Activated T-cell treated with anti-CD3 and anti-CD28 coated beads, Interleukin-2, amount 50 U/mL, for 72 hours (primary cell): ENCODE results near the gene HSPA12B. TPM values are rescaled to one million over a fixed set of nuclear protein-coding genes. Genes with fewer than 3 reads are reported as not detected.

Experiments used
- ATAC-seq, 2 donors: fragments of 150-1000 bp; cut with Tn5 transposase; replicated peaks in 1 of 2; 2 replicates each; pipeline ENCODE4 v1.10.0; 2021; ENCODE audit warnings: moderate library complexity in 2 of 2, mild to moderate bottlenecking in 1 of 2
- DNase-seq, 2 donors: peaks; one replicate each; pipeline ENCODE4 v3.0.0; 2021 to 2022; ENCODE audit warnings: mixed read lengths in 1 of 2
- H3K27ac Mint-ChIP-seq: one replicate; pipeline ENCODE4 v1.8.0; 2022; ENCODE audit warnings: mild to moderate bottlenecking, moderate library complexity, mixed read lengths
- H3K27me3 Mint-ChIP-seq: one replicate; pipeline ENCODE4 v1.8.0; 2022; ENCODE audit warnings: low read depth, mixed read lengths
- H3K36me3 Mint-ChIP-seq, 2 donors: one replicate each; pipeline ENCODE4 v1.8.0; 2022; ENCODE audit warnings: mixed read lengths in 2 of 2, mild to moderate bottlenecking in 1 of 2; ENCODE audit not compliant: insufficient read depth in 2 of 2
- H3K4me1 Mint-ChIP-seq: one replicate; pipeline ENCODE4 v1.8.0; 2022; ENCODE audit warnings: low read depth, mixed read lengths
- H3K4me3 Mint-ChIP-seq, 2 donors: one replicate each; pipeline ENCODE4 v1.8.0; 2022; ENCODE audit warnings: mild to moderate bottlenecking in 2 of 2, mixed read lengths in 2 of 2, moderate library complexity in 2 of 2
- H3K9me3 Mint-ChIP-seq, 2 donors: one replicate each; pipeline ENCODE4 v1.8.0; 2022; ENCODE audit warnings: mixed read lengths in 2 of 2
- total RNA-seq, 2 donors: library from RNA; stranded (reverse); gene quantifications; one replicate each; pipeline ENCODE4 v1.2.3, GENCODE V29; 2022

The HSPA12B gene
- total RNA-seq, 2 donors from 2014 or later: not detected

DNA sequence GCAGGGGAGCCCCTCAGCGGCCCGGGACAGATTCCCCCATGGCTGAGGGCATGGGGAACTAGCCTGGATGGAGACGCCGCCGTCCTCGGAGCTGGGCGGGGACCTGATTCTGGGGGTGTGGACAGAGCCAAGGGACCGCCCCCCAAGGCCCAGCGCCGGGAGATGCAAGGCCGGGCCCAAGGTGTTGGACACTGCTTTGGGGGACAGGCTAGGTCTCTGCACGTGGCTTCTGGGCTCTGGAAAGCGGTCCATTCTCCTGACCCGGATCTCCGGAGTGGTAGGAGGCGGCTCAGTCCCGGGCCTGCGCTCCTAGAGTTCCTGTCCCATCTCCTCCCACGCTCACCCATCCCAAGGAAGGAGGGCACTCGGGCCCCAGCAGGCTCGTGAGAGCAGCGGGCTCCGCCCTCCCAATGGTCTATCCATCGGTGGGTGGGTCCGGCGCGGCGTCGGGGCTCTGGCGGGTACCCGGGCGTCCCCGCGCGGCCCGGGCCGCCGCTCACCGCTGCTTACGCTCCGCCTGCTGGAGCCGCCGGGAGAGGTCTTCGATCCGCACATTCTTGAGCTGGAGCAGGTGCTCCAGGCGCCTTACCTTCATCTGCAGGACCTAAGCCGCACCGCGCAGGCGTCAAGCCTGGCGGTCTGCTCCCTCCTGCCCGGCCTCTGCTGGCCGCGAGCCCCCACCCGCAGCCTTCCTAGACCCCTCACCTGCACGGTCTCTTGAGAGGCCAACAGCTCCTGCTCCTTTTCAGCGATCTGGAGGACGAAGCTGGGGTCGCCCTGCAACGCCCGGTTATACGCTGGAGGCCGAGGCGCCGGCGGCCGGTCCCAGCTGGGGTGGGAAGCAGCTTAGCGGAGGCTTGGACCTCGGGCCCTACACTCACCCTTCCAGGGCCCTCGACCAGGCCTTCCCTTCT, 45.5 kb downstream of the HSPA12B start:
- peak; percentile 79 for ATAC-seq
- H3K36me3 Mint-ChIP-seq: no peaks in the 10 kb centered on the region
- peaks cover 20% of the 10 kb centered on the region for H3K27me3 Mint-ChIP-seq
- no peaks in the 10 kb centered on the region for H3K9me3 Mint-ChIP-seq
- DNase-seq: peak; percentile 58 to 60
- H3K4me3 Mint-ChIP-seq: peak overlapping the region; percentile 85 to 87
- H3K27ac Mint-ChIP-seq: no peak overlapping the region
- H3K4me1 Mint-ChIP-seq: peaks cover 38% of the 10 kb centered on the region

- no peak for ATAC-seq
- Mint-ChIP-seq H3K27ac (no peak overlapping the region), H3K4me1 (peaks cover 47% of the 10 kb centered on the region), H3K4me3 (peak overlapping the region; percentile 85 to 87), H3K9me3 (no peaks in the 10 kb centered on the region), H3K36me3 (no peaks in the 10 kb centered on the region), H3K27me3 (peaks cover 20% of the 10 kb centered on the region)
- no peak for DNase-seq
These were observed 46.5 kb downstream of the HSPA12B start for GRCh38 chr20:3778976-3779375.

DNA sequence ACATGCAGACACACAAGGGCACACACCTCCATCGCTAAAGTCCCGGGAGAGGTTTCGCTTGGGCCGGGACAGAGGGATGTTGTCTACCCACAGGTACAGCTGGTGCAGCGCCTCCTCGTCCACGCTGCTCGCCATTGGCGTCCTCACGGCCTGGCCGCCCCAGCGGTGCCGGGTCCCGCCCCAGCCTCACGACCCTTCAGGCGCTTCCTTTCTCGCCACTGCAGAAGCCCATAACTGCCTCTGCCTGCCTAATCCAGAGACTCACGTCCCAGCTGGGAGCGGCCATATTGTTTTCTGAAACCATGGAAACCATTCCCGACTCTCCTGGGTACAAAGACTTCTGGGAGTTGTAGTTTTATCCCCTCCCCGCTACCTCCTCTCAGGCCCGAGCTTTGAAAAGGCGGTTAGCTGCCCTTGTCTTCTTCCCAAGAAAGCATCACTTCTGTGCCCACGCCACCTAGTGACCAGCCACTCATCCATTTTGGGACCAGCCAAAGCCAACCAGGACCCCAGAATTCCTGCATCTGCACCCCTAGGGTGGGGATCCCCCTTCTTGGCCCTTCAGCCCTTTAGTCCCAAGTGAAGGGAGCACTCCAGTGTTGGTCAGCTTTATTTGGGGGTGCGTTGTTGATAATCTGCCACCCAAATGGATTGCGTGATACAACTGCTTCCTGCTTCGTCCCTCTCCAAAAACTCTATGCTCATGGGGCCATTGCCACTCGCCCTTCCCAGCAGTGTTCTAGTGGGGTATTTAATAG, 48.8 kb downstream of the HSPA12B start, which contains the start of gene SPEF1:
SPEF1 (minus strand) TSS at position 296 of the 758 bp plus-strand sequence; CDS start at position 135, 161 bp downstream.
- peaks cover 61% of the 10 kb centered on the region for H3K4me1 Mint-ChIP-seq
- ATAC-seq: peak; percentile 39 to 44
- H3K27me3 Mint-ChIP-seq: peaks cover 20% of the 10 kb centered on the region
- H3K36me3 Mint-ChIP-seq: peaks cover 2% of the 10 kb centered on the region in 2 donors
- DNase-seq: peak; percentile 40 to 42
- no peak within 1 kb of the TSS for H3K27ac Mint-ChIP-seq
- peak within 1 kb of the TSS; percentile 79 to 81 for H3K4me3 Mint-ChIP-seq
- H3K9me3 Mint-ChIP-seq: no peaks in the 10 kb centered on the region

- no peak for ATAC-seq
- Mint-ChIP-seq H3K27me3 (peaks cover 12% of the 10 kb centered on the region), H3K9me3 (no peaks in the 10 kb centered on the region), H3K4me1 (peaks cover 55% of the 10 kb centered on the region), H3K4me3 (no peak overlapping the region), H3K27ac (no peak overlapping the region), H3K36me3 (peaks cover 2% of the 10 kb centered on the region in 2 donors)
- no peak for DNase-seq
These were observed 50.1 kb downstream of the HSPA12B start for GRCh38 chr20:3782597-3782996.

DNA sequence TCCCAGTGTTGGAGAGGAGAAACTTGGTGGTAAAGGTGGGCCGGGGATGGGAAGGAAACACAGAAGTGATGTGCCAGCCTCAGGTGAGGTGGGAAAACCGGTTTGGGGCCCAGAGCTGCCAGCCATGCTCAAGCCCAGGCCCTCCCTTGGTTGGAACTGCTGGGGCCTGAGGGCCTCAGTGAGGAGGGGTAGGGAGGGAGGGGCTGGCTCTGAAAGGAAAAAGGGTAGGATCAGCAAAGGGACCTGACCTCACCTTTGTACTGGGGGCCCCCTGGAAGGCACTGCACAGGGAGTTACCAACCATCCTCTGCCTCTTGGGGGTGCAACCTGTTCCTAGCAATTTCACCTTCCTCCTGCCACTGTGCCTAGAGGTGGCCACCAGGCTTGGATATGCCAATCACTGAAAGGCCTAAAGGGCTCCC, 50.6 kb downstream of the HSPA12B start:
- DNase-seq (no peak), ATAC-seq (no peak)
- H3K4me1 Mint-ChIP-seq: peaks cover 57% of the 10 kb centered on the region
- peaks cover 2% of the 10 kb centered on the region in 2 donors for H3K36me3 Mint-ChIP-seq
- peak overlapping the region in 1 of 2 donors; percentile 31 for H3K4me3 Mint-ChIP-seq
- H3K9me3 Mint-ChIP-seq: no peaks in the 10 kb centered on the region
- H3K27ac Mint-ChIP-seq: no peak overlapping the region
- H3K27me3 Mint-ChIP-seq: peaks cover 12% of the 10 kb centered on the region

GRCh38 chr20:3783511-3784195, 51.2 kb downstream of the HSPA12B start:
- ATAC-seq: no peak

DNA sequence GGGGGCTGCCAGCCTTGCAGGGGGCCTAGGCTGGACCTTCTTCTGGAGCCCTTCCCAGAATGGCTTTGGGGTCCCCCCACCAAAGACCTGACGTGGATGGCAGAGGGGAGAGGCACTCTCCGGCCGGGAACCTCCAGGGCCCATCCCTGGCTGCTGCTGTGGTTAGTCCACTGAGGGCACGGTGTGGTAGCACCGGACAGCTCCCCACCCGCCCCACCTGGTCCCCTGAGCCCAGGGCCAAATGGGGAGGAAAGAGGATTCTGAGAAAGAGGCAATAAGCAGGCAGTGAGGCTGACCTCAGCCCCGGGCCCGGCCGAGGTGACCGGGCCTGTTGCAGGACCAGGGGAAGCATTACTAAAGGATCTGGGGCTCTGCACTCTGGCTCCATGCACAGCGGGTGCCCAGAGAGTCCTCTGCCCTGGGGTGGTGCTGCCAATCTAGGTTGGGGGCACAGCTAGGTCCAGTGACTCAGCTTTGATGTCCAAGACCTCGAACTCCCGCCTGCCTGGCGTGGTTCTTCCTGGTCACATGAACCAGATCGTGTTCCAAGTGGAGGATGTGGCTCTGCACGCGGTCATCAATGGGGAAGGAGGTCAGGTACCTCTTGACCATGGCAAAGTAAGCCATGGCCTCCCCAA, 51.9 kb downstream of the HSPA12B start:
- no peak for ATAC-seq
- peak overlapping the region; percentile 57 to 80 for H3K4me3 Mint-ChIP-seq

More at GRCh38 chr20:3783511-3784195, 51.2 kb downstream of the HSPA12B start:
- Mint-ChIP-seq H3K36me3 (peaks cover 2% of the 10 kb centered on the region in 2 donors), H3K27me3 (peaks cover 12% of the 10 kb centered on the region), H3K9me3 (no peaks in the 10 kb centered on the region), H3K4me1 (peaks cover 62% of the 10 kb centered on the region), H3K27ac (no peak overlapping the region), H3K4me3 (peak overlapping the region in 1 of 2 donors; percentile 31)
- no peak for DNase-seq

GRCh38 chr20:3784863-3785239, 52.4 kb downstream of the HSPA12B start:
- ATAC-seq (no peak), DNase-seq (no peak)
- peaks cover 69% of the 10 kb centered on the region for H3K4me1 Mint-ChIP-seq
- no peaks in the 10 kb centered on the region for H3K9me3 Mint-ChIP-seq
- H3K27me3 Mint-ChIP-seq: peaks cover 1% of the 10 kb centered on the region
- peak overlapping the region; percentile 14 for H3K27ac Mint-ChIP-seq
- peak overlapping the region; percentile 57 to 80 for H3K4me3 Mint-ChIP-seq
- H3K36me3 Mint-ChIP-seq: peaks cover 2% of the 10 kb centered on the region in 2 donors

More for the DNA sequence above, 51.9 kb downstream of the HSPA12B start:
- DNase-seq: no peak
- Mint-ChIP-seq H3K9me3 (no peaks in the 10 kb centered on the region), H3K27me3 (peaks cover 6% of the 10 kb centered on the region), H3K36me3 (peaks cover 2% of the 10 kb centered on the region in 2 donors), H3K4me1 (peaks cover 69% of the 10 kb centered on the region), H3K27ac (peak overlapping the region; percentile 14)

DNA sequence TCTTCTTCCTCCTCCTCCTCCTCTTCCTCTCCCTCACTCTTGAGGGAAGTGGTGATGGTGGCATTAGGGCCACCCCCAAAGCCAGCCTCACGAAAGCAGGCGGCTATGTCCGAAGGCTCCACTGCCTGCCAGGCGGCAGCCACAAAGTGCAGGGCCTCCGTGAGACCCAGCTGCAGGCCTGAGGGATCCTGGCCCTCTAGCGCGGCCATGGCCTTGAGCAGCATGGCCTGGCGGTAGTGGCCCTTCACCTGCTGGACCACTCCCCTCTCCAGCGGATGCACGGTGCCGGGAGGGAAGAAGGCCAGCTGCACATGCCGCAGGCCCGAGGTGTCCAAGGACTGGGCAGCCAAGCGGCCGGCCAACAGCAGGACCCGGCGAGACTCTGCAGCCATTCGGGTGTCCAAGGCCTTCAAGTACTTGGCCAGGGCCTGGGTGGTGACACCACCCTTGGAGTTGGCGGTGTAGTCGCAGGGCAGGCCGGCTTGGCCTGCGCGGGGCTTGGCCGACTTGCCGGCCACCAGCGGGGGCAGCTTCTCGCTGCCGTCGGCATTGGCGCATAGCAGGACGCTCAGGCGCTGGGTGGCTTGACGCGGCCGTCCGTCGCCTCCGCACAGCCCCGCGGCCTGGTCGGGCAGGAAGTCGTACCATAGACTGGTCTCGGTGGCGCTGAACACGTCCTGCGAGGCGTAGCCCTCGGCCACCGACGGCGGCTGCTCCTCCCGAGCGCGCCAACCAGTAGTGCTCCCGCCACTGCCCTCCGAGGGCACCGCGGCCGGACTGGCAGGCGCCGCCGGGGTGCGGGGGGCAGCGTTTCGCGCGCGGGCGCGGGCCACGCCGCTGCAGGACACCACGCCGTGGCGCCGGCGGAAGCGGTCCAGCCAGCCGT, 53.0 kb downstream of the HSPA12B start:
- ATAC-seq: no peak
- no peaks in the 10 kb centered on the region for H3K9me3 Mint-ChIP-seq
- no peak overlapping the region for H3K27ac Mint-ChIP-seq
- H3K4me3 Mint-ChIP-seq: peak overlapping the region; percentile 27 to 84
- H3K36me3 Mint-ChIP-seq: peaks cover 2% of the 10 kb centered on the region in 2 donors
- H3K4me1 Mint-ChIP-seq: peaks cover 68% of the 10 kb centered on the region
- no peaks in the 10 kb centered on the region for H3K27me3 Mint-ChIP-seq
- no peak for DNase-seq

GRCh38 chr20:3786126-3786484, 53.6 kb downstream of the HSPA12B start:
- Mint-ChIP-seq H3K27me3 (no peaks in the 10 kb centered on the region), H3K9me3 (no peaks in the 10 kb centered on the region), H3K36me3 (peaks cover 2% of the 10 kb centered on the region in 2 donors), H3K4me1 (peaks cover 61% of the 10 kb centered on the region), H3K4me3 (peak overlapping the region; percentile 78 to 84), H3K27ac (peak overlapping the region; percentile 43)
- peak; percentile 34 to 46 for ATAC-seq
- peak; percentile 50 to 57 for DNase-seq

DNA sequence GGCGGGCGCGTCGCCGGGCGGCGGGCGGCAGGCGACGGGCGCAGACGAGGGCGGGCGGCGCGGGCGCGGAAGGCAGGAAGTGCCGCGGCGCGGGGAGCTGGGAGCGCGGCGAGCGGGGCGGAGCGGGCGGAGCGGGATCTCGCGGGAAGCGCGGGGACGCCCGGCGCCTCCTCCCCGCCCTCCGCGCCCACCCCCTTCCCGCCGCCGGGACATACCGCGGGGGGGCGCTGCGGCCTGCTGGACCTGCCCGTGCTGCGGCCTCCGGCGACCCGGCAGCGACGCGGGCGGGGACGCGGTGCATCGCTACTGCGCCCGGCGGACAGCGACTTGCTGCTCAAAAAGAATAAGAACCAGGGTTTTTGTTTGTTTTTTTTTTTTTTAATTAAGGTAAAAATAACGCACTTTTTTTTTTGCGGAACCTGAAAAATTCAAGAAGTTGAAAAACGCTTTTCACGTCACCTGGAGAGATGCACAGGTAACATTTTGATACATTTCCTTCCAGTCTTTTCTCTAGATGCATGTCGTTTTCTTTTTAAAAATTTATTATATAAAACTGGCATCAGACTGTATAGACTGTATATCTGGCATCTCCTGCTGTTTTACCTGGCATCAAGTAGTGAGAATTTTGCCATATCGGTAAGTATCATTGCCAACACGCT, 54.3 kb downstream of the HSPA12B start, which contains the start of gene CENPB:
CENPB (minus strand) TSS at position 76 of the 659 bp plus-strand sequence. CDS start 257 bp downstream, outside the sequence.
- Mint-ChIP-seq H3K4me3 (peak within 1 kb of the TSS; percentile 78 to 84), H3K9me3 (no peaks in the 10 kb centered on the region), H3K36me3 (peaks cover 2% of the 10 kb centered on the region in 2 donors), H3K27me3 (no peaks in the 10 kb centered on the region), H3K4me1 (peaks cover 54% of the 10 kb centered on the region), H3K27ac (peak within 1 kb of the TSS; percentile 43)
- DNase-seq: peak; percentile 93 to 97
- ATAC-seq: peak; percentile 95
